GM18909 (cell line): ENCODE measurements around the gene ZNF414.

Experiments used
- ATAC-seq: cut with Tn5 transposase; IDR thresholded peaks from one replicate; pipeline ENCODE4 v1.9.1; 2021; ENCODE audit warnings: mild to moderate bottlenecking; ENCODE audit not compliant: unreplicated experiment, poor library complexity

Gene ZNF414

DNA sequence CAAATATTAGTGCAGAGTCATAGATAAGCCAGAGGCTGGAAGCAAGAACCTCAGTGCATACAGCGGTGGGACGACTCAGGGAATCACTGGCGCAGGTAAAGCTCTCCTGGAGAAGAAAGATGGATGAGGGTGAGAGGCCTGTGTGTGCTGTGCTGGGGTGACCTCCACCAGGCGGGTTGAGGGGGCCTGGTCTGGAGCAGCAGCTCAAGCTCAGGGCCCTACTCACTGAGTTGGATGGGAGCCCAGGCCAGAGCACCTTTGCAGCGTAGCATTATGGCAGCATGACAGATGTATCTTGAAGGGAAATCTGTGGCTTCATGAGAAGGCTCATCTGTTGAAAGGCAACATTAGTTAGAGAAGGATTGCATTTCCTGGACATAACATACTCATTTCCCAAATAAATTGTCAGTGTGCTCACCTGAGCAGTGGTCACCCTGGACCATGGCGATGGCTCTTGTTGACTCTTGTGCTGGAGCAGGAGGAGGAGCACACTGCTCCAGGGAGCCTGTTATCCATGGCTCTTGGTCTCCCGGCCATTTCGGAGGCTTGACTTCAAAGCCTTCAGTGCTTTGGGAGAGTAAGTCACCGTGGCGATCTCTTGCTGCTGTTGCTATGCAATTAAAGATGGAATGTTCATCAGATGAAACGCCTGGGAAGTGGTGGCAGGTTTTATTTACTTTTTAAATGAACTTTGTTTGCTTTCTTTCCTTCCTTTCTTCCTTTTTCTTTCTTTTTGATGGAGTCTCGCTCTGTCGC lies 44.2 kb downstream of the ZNF414 start:
- ATAC-seq = no peak

- no peak for ATAC-seq
These were observed 45.1 kb downstream of the ZNF414 start for GRCh38 chr19:8468761-8469373.

DNA sequence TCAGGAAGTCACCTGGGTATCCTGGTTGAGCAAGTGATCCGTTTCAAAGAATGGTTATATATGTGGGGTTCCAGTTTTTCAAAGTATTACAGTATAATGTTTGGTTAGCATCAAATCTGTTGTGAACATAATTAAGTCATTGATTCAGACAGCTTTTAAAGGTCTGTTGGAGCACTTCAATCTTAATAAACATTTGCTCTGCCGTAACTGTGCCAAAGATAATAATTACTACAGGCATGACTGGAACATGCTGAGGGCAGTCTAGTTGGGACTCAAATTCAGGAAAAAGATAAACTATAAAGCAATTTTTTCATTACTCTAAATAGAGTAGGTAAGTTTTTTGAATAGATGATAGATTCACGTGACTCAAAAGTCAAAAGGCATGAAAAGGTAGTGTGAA lies 45.8 kb downstream of the ZNF414 start:
- ATAC-seq = no peak

- ATAC-seq = no peak
These were observed 47.9 kb downstream of the ZNF414 start for GRCh38 chr19:8466018-8466417.

- no peak for ATAC-seq
These were observed 50.6 kb downstream of the ZNF414 start for GRCh38 chr19:8463365-8463764.

DNA sequence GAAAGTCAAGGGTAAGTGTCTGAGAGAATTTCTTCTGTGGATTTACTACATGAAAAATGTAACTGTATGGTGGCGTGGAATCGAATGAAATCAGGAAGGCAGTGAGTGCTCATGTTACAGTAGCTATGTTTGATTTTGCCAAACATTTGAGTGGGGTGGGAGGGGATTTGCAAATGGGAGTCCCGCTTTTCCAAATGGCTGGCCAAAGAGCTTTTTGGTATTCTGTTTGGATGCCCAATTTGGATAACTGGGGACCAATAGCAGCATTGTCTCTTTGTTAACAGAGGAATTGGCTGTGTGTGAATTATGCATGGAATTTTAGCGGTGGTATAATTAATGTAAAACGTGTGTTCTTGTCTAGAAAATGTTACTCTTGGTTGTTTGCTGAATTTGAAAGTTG lies 51.4 kb downstream of the ZNF414 start:
- no peak for ATAC-seq

- no peak for ATAC-seq
These were observed 52.1 kb downstream of the ZNF414 start for GRCh38 chr19:8461891-8462290.

DNA sequence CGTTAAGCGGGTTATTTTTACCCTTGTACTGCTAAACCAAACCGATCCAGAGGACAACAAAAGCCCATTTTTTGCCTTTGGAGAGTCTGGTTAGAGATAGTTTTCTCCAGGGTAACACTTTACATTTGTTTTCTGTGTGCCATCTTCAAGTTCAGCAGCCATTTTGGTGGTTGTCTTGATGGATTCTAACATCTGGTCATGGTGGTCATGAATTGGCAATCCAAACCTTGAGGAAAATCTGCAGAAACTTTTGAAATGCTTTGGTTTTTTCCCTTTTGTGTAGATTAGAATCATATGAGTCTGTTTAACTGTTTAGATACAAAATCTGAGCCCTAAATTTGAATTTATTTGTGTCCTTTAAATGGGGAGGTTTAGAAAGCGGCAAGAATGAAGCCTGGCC lies 52.6 kb downstream of the ZNF414 start:
- ATAC-seq = no peak

GRCh38 chr19:8460516-8461298 lies 53.3 kb downstream of the ZNF414 start:
- ATAC-seq = no peak
